Osteoblast (primary cell): ENCODE data around the gene TRIM66. TPM values are rescaled to one million over a fixed set of nuclear protein-coding genes. Genes with fewer than 3 reads are reported as not detected.

Source experiments
- DNase-seq: peaks from one replicate; pipeline ENCODE4 v3.0.0; 2011; ENCODE audit warnings: low spot score, mixed read lengths; ENCODE audit not compliant: insufficient read length; ENCODE audit errors: missing footprints
- H2AFZ ChIP-seq: 2 replicates; pipeline ENCODE4 v1.6.0; 2011; ENCODE audit warnings: mild to moderate bottlenecking, low read length
- H3K27ac ChIP-seq: 2 replicates; pipeline ENCODE4 v1.5.1; 2011; ENCODE audit warnings: mild to moderate bottlenecking, low read depth, low read length, moderate library complexity
- H3K27me3 ChIP-seq: 2 replicates; pipeline ENCODE4 v1.6.0; 2012; ENCODE audit warnings: mild to moderate bottlenecking, control low read depth, inconsistent platforms, low read length, moderate library complexity; ENCODE audit not compliant: insufficient read depth
- H3K36me3 ChIP-seq: 2 replicates; pipeline ENCODE4 v1.5.1; 2011; ENCODE audit warnings: mild to moderate bottlenecking, low read length, control low read depth, moderate library complexity; ENCODE audit not compliant: insufficient read depth
- H3K4me1 ChIP-seq: 2 replicates; pipeline ENCODE4 v1.5.1; 2011; ENCODE audit warnings: mild to moderate bottlenecking, low read length, control low read depth, moderate library complexity; ENCODE audit not compliant: insufficient read depth
- H3K4me2 ChIP-seq: 2 replicates; pipeline ENCODE4 v1.6.0; 2011; ENCODE audit warnings: mild to moderate bottlenecking, low read length; ENCODE audit not compliant: insufficient read depth
- H3K4me3 ChIP-seq: fragments of 200-600 bp; sonication (generic); 3 replicates; pipeline ENCODE4 v1.5.1; 2012; ENCODE audit warnings: mild to moderate bottlenecking, low read length, inconsistent platforms; ENCODE audit not compliant: insufficient read depth
- H3K79me2 ChIP-seq: 2 replicates; pipeline ENCODE4 v1.6.0; 2012; ENCODE audit warnings: mild to moderate bottlenecking, low read length, control low read depth, inconsistent platforms; ENCODE audit not compliant: insufficient read depth
- H3K9me3 ChIP-seq: 2 replicates; pipeline ENCODE4 v1.5.1; 2011; ENCODE audit warnings: low read depth, low read length, control low read depth
- H4K20me1 ChIP-seq: 2 replicates; pipeline ENCODE4 v1.6.0; 2012; ENCODE audit warnings: mild to moderate bottlenecking, low read length, control low read depth; ENCODE audit not compliant: insufficient read depth
- CTCF ChIP-seq: IDR thresholded peaks from 2 replicates; pipeline ENCODE4 v1.5.1; 2011; ENCODE audit warnings: mild to moderate bottlenecking, low read depth, low read length, moderate library complexity; ENCODE audit errors: extremely low read depth
- total RNA-seq: library from RNA; depleted of rRNA; stranded (reverse); fragments of >200 nt; gene quantifications from 2 replicates; pipeline ENCODE4 v1.2.3, GENCODE V29; 2012

TRIM66 gene
- total RNA-seq, 1 donor, result 9.0 TPM

- TF ChIP-seq CTCF, result no peak
- Histone ChIP-seq H3K27ac (peak overlapping the region; percentile 80), H3K4me1 (peaks cover 29% of the 10 kb centered on the region), H3K36me3 (peaks cover 74% of the 10 kb centered on the region), H3K4me3 (no peak overlapping the region), H3K79me2 (peaks cover 4% of the 10 kb centered on the region), H3K9me3 (no peaks in the 10 kb centered on the region), H3K27me3 (no peaks in the 10 kb centered on the region), H2AFZ (no peak overlapping the region), H4K20me1 (no peaks in the 10 kb centered on the region), H3K4me2 (no peak overlapping the region)
- DNase-seq, result peak; percentile 91
Measured at GRCh38 chr11:8693555-8693954, 11.1 kb upstream of the TRIM66 start.

- Histone ChIP-seq H3K79me2 (peaks cover 4% of the 10 kb centered on the region), H3K27me3 (no peaks in the 10 kb centered on the region), H2AFZ (no peak overlapping the region), H3K27ac (peak overlapping the region; percentile 80), H3K4me3 (no peak overlapping the region), H3K4me2 (no peak overlapping the region), H4K20me1 (no peaks in the 10 kb centered on the region), H3K4me1 (peaks cover 34% of the 10 kb centered on the region), H3K36me3 (peaks cover 70% of the 10 kb centered on the region), H3K9me3 (no peaks in the 10 kb centered on the region)
- TF ChIP-seq CTCF, result no peak
- DNase-seq, result peak; percentile 89
Measured at GRCh38 chr11:8693010-8693551, 10.6 kb upstream of the TRIM66 start.

GRCh38 chr11:8692417-8692816, 10.0 kb upstream of the TRIM66 start:
- no peaks in the 10 kb centered on the region for H3K9me3 ChIP-seq
- DNase-seq, result peak; percentile 52
- no peak overlapping the region for H3K4me2 ChIP-seq
- peaks cover 38% of the 10 kb centered on the region for H3K4me1 ChIP-seq
- TF ChIP-seq CTCF, result no peak
- H3K4me3 ChIP-seq, result no peak overlapping the region
- H2AFZ ChIP-seq, result no peak overlapping the region
- peaks cover 64% of the 10 kb centered on the region for H3K36me3 ChIP-seq
- H3K79me2 ChIP-seq, result peaks cover 4% of the 10 kb centered on the region
- H4K20me1 ChIP-seq, result no peaks in the 10 kb centered on the region
- peak overlapping the region; percentile 80 for H3K27ac ChIP-seq
- H3K27me3 ChIP-seq, result no peaks in the 10 kb centered on the region

- H3K4me1 ChIP-seq, result peaks cover 44% of the 10 kb centered on the region
- no peak overlapping the region for H3K27ac ChIP-seq
- H4K20me1 ChIP-seq, result no peaks in the 10 kb centered on the region
Measured at GRCh38 chr11:8691601-8692000, 9.1 kb upstream of the TRIM66 start.

More at GRCh38 chr11:8691601-8692000, 9.1 kb upstream of the TRIM66 start:
- no peaks in the 10 kb centered on the region for H3K27me3 ChIP-seq
- no peak for TF ChIP-seq CTCF
- peaks cover 60% of the 10 kb centered on the region for H3K36me3 ChIP-seq
- no peak overlapping the region for H2AFZ ChIP-seq
- H3K9me3 ChIP-seq, result no peaks in the 10 kb centered on the region
- no peak overlapping the region for H3K4me3 ChIP-seq
- H3K79me2 ChIP-seq, result peaks cover 4% of the 10 kb centered on the region
- no peak overlapping the region for H3K4me2 ChIP-seq
- no peak for DNase-seq
